Measurements from ENCODE around the gene RHOF. TPM values are rescaled to one million over a fixed set of nuclear protein-coding genes. Genes with fewer than 3 reads are reported as not detected.

RHOF gene
- total RNA-seq, 1 donor from 2014 or later, result 9.6 TPM

- H3K36me3 Mint-ChIP-seq (ENCODE audit: low read depth), result no peaks in the 10 kb centered on the region
- H3K4me3 Mint-ChIP-seq (ENCODE audit: unreplicated experiment), result no peak overlapping the region
- no peaks in the 10 kb centered on the region for H3K27me3 Mint-ChIP-seq (ENCODE audit: low read depth)
- no peak overlapping the region for H3K27ac Mint-ChIP-seq (ENCODE audit: unreplicated experiment)
- H3K9me3 Mint-ChIP-seq (ENCODE audit: low read depth), result no peaks in the 10 kb centered on the region
- no peak for TF ChIP-seq CTCF (IDR thresholded peaks at IDR 0.05)
- H3K4me1 Mint-ChIP-seq (ENCODE audit: low read depth), result no peaks in the 10 kb centered on the region
- DNase-seq (ENCODE audit: low spot score), result no peak
These were observed 62.0 kb downstream of the RHOF start for GRCh38 chr12:121731473-121731872.

- no peak for TF ChIP-seq CTCF (IDR thresholded peaks at IDR 0.05)
- no peak overlapping the region for H3K4me3 Mint-ChIP-seq (ENCODE audit: unreplicated experiment)
- H3K4me1 Mint-ChIP-seq (ENCODE audit: low read depth), result no peaks in the 10 kb centered on the region
- H3K27me3 Mint-ChIP-seq (ENCODE audit: low read depth), result no peaks in the 10 kb centered on the region
- no peaks in the 10 kb centered on the region for H3K9me3 Mint-ChIP-seq (ENCODE audit: low read depth)
- H3K36me3 Mint-ChIP-seq (ENCODE audit: low read depth), result peaks cover 5% of the 10 kb centered on the region
- no peak for DNase-seq (ENCODE audit: low spot score)
- H3K27ac Mint-ChIP-seq (ENCODE audit: unreplicated experiment), result no peak overlapping the region
These were observed 64.5 kb downstream of the RHOF start for GRCh38 chr12:121729021-121729420.

Other genes with a start within 250 kb of the RHOF start
- 21.3 to 25.3 TPM (median 21.8 TPM) in 3 replicates for gene KDM2B, start 212.7 kb downstream of the RHOF start, total RNA-seq
- gene ORAI1, start 167.2 kb downstream of the RHOF start, total RNA-seq, result 6.0 to 9.3 TPM (median 8.9 TPM) in 3 replicates
- gene MORN3, start 124.0 kb downstream of the RHOF start, total RNA-seq, result 0.10 to 0.44 TPM (median 0.15 TPM) in 3 replicates
- gene TMEM120B, start 80.9 kb downstream of the RHOF start, total RNA-seq, result 15.3 to 16.6 TPM (median 15.6 TPM) in 3 replicates
- 18.8 to 19.7 TPM (median 19.4 TPM) in 3 replicates for gene SETD1B, start 10.3 kb upstream of the RHOF start, total RNA-seq
- not detected in 3 replicates for gene HPD, start 65.2 kb upstream of the RHOF start, total RNA-seq
- 49.7 to 61.9 TPM (median 53.5 TPM) in 3 replicates for gene PSMD9, start 95.1 kb upstream of the RHOF start, total RNA-seq
- gene CFAP251, start 124.9 kb upstream of the RHOF start, total RNA-seq, result 3.5 to 6.4 TPM (median 4.5 TPM) in 3 replicates
- 7.1 to 10.0 TPM (median 9.1 TPM) in 3 replicates for gene BCL7A, start 228.2 kb upstream of the RHOF start, total RNA-seq